Measurements from ENCODE around the gene TXNL4B. TPM values are rescaled to one million over a fixed set of nuclear protein-coding genes. Genes with fewer than 3 reads are reported as not detected.
"Not testable (repeated sequence)": the region's sequence is repeated elsewhere in the genome, so short reads cannot be mapped to it uniquely, and the experiment has no call there.

The TXNL4B gene
- total RNA-seq, 2 donors from 2014 or later, result 29.3 to 34.4 TPM

DNA sequence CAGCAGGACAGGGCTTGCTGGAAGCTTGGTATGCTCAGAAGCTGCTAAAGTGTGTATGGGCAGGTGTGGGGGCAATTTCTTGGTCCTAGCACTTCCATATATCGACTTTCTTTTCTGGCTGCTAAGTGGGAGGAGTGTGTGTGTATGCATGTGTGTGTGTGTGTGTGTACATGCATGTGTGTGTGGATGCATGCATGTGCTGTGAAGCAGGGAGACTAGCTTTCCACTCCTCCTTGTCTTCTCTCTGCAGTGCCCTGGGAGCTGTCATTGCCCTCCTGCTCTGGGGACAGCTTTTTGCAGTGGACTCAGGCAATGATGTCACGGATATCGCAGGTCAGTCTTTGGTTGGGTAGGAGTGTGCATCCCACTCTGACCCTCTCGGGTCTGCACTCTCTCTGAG is 37.5 kb downstream of the TXNL4B start:
- Mint-ChIP-seq H3K4me3 (no peak overlapping the region), H3K4me1 (ENCODE audit: low read depth) (no peaks in the 10 kb centered on the region)
- no peak for ATAC-seq (replicated peaks in 1 of 2)

DNA sequence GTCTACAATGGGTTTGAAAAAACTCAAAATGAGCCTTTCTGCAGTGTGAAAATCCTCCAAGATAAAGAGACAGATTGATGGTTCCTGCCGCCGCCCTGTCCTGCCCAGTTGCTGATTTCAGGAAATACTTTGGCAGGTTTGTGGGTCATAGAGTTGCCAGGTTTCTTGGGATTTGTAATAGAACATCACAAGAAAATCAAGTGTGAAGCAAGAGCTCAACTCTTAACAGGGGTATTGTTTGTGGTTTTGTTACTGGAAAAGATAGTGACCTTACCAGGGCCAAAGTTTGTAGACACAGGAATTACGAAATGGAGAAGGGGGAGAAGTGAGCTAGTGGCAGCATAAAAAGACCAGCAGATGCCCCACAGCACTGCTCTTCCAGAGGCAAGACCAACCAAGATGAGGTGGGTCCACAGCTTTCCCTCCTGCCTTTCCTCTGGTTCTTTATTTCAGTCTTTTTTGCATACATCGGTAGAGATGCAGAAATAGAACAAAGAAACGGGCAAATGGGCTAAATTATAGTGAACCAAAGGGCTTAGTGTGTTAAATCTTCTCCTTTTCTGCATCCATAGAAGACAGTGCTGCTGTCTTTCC is 39.1 kb downstream of the TXNL4B start, which contains the start of gene HP:
HP (plus strand) TSS at position 252 of the 594 bp plus-strand sequence; CDS start at position 400, 148 bp downstream.
- H3K27ac Mint-ChIP-seq; ATAC-seq (replicated peaks in 1 of 2); H3K4me3 Mint-ChIP-seq; H3K4me1 Mint-ChIP-seq (ENCODE audit: low read depth); H3K36me3 Mint-ChIP-seq (ENCODE audit: insufficient read depth in 2 of 2); DNase-seq; H3K9me3 Mint-ChIP-seq; H3K27me3 Mint-ChIP-seq (ENCODE audit: low read depth): not testable (repeated sequence)

More for the DNA sequence above, 37.5 kb downstream of the TXNL4B start:
- no peak for DNase-seq
- H3K36me3 Mint-ChIP-seq (ENCODE audit: insufficient read depth in 2 of 2), result no peaks in the 10 kb centered on the region
- no peaks in the 10 kb centered on the region for H3K9me3 Mint-ChIP-seq
- no peak overlapping the region for H3K27ac Mint-ChIP-seq
- no peaks in the 10 kb centered on the region for H3K27me3 Mint-ChIP-seq (ENCODE audit: low read depth)

DNA sequence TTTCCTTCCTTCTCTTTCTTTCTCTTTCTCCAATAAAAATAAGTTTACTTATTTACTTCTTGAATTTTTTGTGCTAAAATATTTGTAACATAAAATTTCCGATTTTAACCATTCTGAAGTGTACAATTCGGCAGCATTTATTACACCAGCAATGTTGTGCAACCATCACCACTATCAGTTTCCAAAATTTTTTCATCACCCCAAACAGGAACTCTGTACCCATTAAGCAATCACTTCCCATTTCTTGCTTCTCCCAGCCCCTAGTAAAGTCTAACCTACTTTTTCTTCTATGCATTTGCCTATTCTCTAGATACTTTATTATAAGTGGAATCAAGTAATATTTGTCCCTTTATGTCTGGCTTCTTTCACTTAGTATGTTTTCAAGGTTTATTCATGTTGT is 41.6 kb downstream of the TXNL4B start:
- DNase-seq (no peak), ATAC-seq (replicated peaks in 1 of 2) (no peak)
- Mint-ChIP-seq H3K27ac (no peak overlapping the region), H3K36me3 (ENCODE audit: insufficient read depth in 2 of 2) (peaks cover 3 to 7% of the 10 kb centered on the region in 2 donors), H3K9me3 (peaks cover 2 to 6% of the 10 kb centered on the region in 2 donors), H3K4me3 (no peak overlapping the region), H3K4me1 (ENCODE audit: low read depth) (no peaks in the 10 kb centered on the region), H3K27me3 (ENCODE audit: low read depth) (no peaks in the 10 kb centered on the region)

DNA sequence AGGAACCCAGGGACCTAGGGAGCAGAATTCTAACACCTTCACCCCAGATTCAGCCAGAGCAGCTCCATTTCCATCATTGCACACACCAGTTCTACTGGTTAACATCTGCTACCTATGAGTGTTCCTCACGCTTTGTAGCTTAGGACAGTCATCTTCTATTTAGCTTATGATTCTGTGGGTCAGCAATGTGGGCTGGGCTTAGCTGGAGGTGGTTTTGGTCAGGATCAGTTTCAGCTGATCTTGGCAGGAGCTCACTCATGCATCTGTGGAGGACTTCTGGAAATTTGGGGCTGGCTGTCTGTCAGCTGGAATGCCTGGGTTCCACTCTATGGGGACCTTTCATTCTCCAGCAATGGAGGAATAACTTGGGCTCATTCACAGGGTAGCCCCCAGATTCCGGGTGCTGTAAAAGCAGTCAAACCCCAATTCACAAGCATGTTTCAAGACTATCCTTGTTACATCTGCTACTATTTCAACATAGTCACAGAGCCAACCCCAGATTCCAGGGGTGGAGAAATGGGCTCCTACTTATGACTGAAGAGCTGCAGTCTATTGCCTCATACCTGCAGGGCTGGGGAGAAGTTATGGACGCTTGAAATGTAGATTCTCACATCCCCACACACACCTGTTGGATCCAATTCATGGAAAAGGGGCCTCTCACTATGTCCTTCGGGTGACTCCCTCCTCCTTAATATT is 42.5 kb downstream of the TXNL4B start:
- no peaks in the 10 kb centered on the region for H3K4me1 Mint-ChIP-seq (ENCODE audit: low read depth)
- H3K4me3 Mint-ChIP-seq, result no peak overlapping the region
- no peak for ATAC-seq (replicated peaks in 1 of 2)
- peaks cover 2 to 6% of the 10 kb centered on the region in 2 donors for H3K9me3 Mint-ChIP-seq
- no peak overlapping the region for H3K27ac Mint-ChIP-seq
- DNase-seq, result no peak
- peaks cover 3 to 7% of the 10 kb centered on the region in 2 donors for H3K36me3 Mint-ChIP-seq (ENCODE audit: insufficient read depth in 2 of 2)
- no peaks in the 10 kb centered on the region for H3K27me3 Mint-ChIP-seq (ENCODE audit: low read depth)

DNA sequence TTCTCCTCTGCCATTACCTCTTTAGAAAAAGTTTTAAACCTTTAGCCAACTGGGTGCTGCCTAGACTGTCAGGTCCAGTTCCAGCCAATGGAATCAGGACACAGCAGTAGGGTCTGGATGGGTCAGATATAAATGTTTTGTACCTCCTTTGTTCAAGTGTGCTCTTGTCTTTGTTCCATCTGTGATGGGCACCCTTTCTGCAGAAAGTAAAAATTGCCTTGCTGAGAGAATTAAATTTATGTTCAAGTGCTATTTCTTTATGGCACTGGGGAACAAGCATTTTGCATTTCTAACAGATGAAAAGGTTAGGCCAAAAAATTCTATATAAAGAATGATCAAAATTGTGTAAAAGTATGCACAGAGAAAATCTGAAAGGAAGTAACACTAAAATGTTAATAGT is 44.3 kb downstream of the TXNL4B start:
- no peak overlapping the region for H3K4me3 Mint-ChIP-seq
- H3K36me3 Mint-ChIP-seq (ENCODE audit: insufficient read depth in 2 of 2), result peaks cover 3 to 7% of the 10 kb centered on the region in 2 donors
- no peak for ATAC-seq (replicated peaks in 1 of 2)
- no peak for DNase-seq
- peaks cover 2 to 6% of the 10 kb centered on the region in 2 donors for H3K9me3 Mint-ChIP-seq
- no peak overlapping the region for H3K27ac Mint-ChIP-seq
- H3K27me3 Mint-ChIP-seq (ENCODE audit: low read depth), result no peaks in the 10 kb centered on the region
- H3K4me1 Mint-ChIP-seq (ENCODE audit: low read depth), result no peaks in the 10 kb centered on the region

DNA sequence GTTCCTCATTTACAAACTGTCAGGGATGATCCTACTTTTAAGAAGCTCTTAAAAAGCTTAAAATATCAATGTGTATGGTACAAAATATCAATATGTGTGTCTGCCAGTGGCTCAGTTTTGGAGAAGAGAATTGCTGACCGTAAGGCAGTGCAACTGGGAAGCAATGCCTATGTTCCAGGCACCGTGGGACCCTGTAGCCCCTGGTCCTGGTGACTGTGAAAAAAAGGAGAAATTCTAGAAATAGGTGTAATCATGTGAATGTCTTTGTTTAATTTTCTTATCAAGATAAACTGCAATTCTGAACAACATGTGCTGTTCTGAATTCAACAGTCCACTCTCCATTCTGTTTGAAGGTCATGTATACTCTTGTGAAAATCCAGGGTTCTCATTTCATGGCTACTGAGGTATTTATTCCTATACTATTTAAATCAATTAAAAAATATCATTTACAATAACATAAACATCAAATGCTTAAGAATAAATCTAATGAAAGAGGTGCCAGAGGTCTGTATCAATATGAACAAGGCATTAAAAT is 48.5 kb downstream of the TXNL4B start:
- DNase-seq, result no peak
- H3K36me3 Mint-ChIP-seq (ENCODE audit: insufficient read depth in 2 of 2), result peaks cover under 1 to 10% of the 10 kb centered on the region in 2 donors
- H3K4me1 Mint-ChIP-seq (ENCODE audit: low read depth), result no peaks in the 10 kb centered on the region
- peaks cover 1 to 6% of the 10 kb centered on the region in 2 donors for H3K9me3 Mint-ChIP-seq
- no peaks in the 10 kb centered on the region for H3K27me3 Mint-ChIP-seq (ENCODE audit: low read depth)
- no peak for ATAC-seq (replicated peaks in 1 of 2)
- no peak overlapping the region for H3K4me3 Mint-ChIP-seq
- no peak overlapping the region for H3K27ac Mint-ChIP-seq

DNA sequence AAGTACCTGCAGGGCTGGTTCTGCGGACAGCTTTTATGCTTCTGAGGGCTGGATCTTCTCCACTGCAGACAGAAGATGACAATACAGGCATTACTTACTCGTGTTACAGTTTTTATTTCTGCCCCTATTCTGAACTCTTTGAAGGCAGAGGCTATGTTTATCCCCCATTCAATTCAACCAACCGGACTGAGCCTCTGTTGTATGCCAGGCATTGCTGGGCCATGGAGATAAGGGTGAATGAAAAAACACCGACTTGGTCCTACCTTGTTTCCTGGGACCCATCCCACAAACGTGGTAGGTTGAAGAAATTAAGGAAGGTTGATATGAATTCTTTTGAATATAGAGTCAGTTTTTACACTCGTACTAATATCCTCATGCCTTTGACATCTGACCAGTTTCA is 49.1 kb downstream of the TXNL4B start:
- no peak for ATAC-seq (replicated peaks in 1 of 2)

DNA sequence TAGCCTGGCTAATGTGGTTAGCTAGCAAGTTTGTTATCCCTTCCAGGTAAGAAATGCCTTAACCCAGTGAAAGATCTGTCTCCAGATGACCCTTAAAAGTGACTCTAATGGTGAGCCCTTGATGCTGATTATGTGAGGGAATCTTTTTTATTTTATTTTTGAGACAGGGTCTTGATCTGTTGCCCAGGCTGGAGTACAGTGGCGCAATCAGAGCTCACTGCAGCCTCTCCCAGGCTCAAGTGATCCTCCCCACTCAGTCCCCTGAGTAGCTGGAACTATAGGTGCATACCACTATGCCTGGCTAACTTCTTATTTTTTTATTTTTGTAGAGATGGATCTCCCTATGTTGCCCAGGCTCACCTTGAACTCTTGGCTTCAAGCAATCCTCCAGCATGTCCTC is 49.9 kb downstream of the TXNL4B start:
- Mint-ChIP-seq H3K4me3 (no peak overlapping the region), H3K4me1 (ENCODE audit: low read depth) (no peaks in the 10 kb centered on the region), H3K27ac (no peak overlapping the region), H3K36me3 (ENCODE audit: insufficient read depth in 2 of 2) (peaks cover 0 to 5% of the 10 kb centered on the region in 2 donors), H3K27me3 (ENCODE audit: low read depth) (no peaks in the 10 kb centered on the region), H3K9me3 (peaks cover 0 to 2% of the 10 kb centered on the region in 2 donors)
- no peak for ATAC-seq (replicated peaks in 1 of 2)
- no peak for DNase-seq

More for the DNA sequence above, 49.1 kb downstream of the TXNL4B start:
- no peak overlapping the region for H3K27ac Mint-ChIP-seq
- DNase-seq, result no peak
- H3K4me3 Mint-ChIP-seq, result no peak overlapping the region
- H3K4me1 Mint-ChIP-seq (ENCODE audit: low read depth), result no peaks in the 10 kb centered on the region
- peaks cover 0 to 4% of the 10 kb centered on the region in 2 donors for H3K9me3 Mint-ChIP-seq
- peaks cover 0 to 9% of the 10 kb centered on the region in 2 donors for H3K36me3 Mint-ChIP-seq (ENCODE audit: insufficient read depth in 2 of 2)
- H3K27me3 Mint-ChIP-seq (ENCODE audit: low read depth), result no peaks in the 10 kb centered on the region

DNA sequence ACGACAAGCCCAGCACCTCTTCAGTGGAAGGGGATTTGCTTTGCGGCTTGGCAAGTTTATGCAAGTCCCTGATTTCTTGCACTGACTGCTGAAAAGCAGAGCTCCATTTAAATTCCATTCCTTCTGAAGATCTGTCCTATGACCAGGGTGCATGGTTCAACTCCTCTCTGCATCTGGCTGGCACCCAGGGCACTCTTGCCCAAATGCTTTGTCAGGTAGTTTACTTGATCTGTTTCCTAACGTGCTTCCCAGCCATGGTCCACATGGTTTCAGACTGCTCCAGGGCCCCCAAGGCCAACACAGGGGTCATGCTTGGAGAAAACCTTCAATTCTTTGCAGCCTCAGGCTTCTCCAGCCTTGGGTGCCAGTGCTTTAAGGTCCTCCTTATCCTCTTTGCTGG is 50.4 kb downstream of the TXNL4B start:
- H3K36me3 Mint-ChIP-seq (ENCODE audit: insufficient read depth in 2 of 2), result peaks cover 0 to 5% of the 10 kb centered on the region in 2 donors

DNA sequence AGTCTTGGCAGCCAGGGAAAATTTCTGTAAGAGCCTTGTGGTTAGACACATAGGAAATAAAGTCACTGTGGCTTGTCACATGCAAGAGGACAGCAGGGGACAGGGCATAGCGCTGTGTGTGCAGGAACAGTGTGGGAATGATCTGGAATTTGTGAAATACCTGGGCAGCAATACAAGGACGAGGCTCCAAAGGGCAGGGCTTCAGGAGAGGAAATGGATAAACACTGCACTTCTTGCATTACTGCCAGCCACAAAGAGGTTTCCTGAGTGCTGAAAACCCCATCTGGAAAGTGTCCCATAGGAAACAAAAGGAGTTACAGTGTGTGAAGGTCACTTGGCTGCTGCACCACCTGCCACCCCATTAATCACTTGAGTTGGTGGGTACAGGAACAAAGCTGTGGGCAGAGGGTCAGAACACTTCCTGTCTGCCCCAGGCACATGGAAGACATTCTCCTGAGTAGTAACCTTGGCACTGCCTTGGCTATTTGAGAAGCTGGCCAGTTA is 51.2 kb downstream of the TXNL4B start:
- ATAC-seq (replicated peaks in 1 of 2) (no peak), DNase-seq (no peak)
- H3K9me3 Mint-ChIP-seq, result peaks cover 0 to 2% of the 10 kb centered on the region in 2 donors
- peaks cover 0 to 5% of the 10 kb centered on the region in 2 donors for H3K36me3 Mint-ChIP-seq (ENCODE audit: insufficient read depth in 2 of 2)
- H3K27ac Mint-ChIP-seq, result no peak overlapping the region
- no peak overlapping the region for H3K4me3 Mint-ChIP-seq
- H3K4me1 Mint-ChIP-seq (ENCODE audit: low read depth), result no peaks in the 10 kb centered on the region
- H3K27me3 Mint-ChIP-seq (ENCODE audit: low read depth), result no peaks in the 10 kb centered on the region

More for the DNA sequence above, 50.4 kb downstream of the TXNL4B start:
- H3K27ac Mint-ChIP-seq, result no peak overlapping the region
- H3K27me3 Mint-ChIP-seq (ENCODE audit: low read depth), result no peaks in the 10 kb centered on the region
- peaks cover 0 to 2% of the 10 kb centered on the region in 2 donors for H3K9me3 Mint-ChIP-seq
- H3K4me1 Mint-ChIP-seq (ENCODE audit: low read depth), result no peaks in the 10 kb centered on the region
- no peak for ATAC-seq (replicated peaks in 1 of 2)
- no peak overlapping the region for H3K4me3 Mint-ChIP-seq
- no peak for DNase-seq

DNA sequence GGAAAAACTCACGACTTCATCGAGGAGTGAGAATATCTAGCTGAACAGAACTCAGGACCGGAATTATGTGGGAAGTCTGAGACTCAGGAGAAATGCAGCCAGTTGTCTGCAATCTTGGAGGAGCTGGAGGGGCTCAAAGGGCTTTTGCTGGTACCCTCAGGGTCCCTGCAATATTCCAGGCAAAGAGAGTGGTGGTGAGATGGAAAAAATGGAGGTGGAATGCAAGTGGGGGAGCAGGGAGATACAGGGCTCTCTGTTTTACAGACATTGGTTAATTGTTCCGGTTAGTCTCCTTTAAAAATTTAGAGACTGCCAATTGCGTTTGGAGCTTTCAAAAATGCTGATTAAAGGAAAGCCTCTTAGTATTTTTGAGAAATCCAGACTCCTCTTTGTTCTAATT is 57.3 kb downstream of the TXNL4B start:
- no peak overlapping the region for H3K4me3 Mint-ChIP-seq
- DNase-seq (no peak), ATAC-seq (replicated peaks in 1 of 2) (no peak)
- H3K27me3 Mint-ChIP-seq (ENCODE audit: low read depth), result no peaks in the 10 kb centered on the region
- no peaks in the 10 kb centered on the region for H3K36me3 Mint-ChIP-seq (ENCODE audit: insufficient read depth in 2 of 2)
- H3K4me1 Mint-ChIP-seq (ENCODE audit: low read depth), result no peaks in the 10 kb centered on the region
- no peak overlapping the region for H3K27ac Mint-ChIP-seq
- H3K9me3 Mint-ChIP-seq, result peaks cover 0 to 2% of the 10 kb centered on the region in 2 donors
